ENCODE measurements around the gene C14orf180. TPM values are rescaled to one million over a fixed set of nuclear protein-coding genes. Genes with fewer than 3 reads are reported as not detected.

C14orf180 gene
- polyA plus RNA-seq, 1 experiment, result not detected

DNA sequence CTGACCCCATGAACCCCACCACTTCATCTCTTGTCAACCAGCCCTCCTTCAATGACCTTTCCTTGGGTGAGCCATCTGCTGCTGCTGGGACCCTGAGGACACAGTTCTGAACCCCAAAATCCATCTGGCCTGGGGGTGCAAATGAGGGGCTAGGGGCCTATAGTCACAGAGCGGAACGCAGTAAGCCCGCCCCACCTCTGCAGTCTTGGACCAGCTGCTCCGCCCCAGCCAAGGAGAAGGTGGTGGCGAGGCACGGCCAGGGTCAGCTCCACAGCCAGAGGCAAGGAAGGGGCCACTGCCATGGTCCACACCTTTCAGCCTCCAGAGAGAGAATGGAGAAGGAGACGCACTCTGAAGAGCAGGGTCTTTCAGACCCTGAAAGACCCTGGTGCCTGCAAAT is 19.9 kb downstream of the C14orf180 start:
- DNase-seq (ENCODE audit: low read depth, low spot score), result no peak
- peaks cover 6% of the 10 kb centered on the region for H3K27me3 ChIP-seq (ENCODE audit: control insufficient read depth, insufficient read depth, low read length)
- CTCF ChIA-PET, result no interaction called here
- POLR2A ChIA-PET, result no interaction called here
- TF ChIP-seq, protein P1, sequence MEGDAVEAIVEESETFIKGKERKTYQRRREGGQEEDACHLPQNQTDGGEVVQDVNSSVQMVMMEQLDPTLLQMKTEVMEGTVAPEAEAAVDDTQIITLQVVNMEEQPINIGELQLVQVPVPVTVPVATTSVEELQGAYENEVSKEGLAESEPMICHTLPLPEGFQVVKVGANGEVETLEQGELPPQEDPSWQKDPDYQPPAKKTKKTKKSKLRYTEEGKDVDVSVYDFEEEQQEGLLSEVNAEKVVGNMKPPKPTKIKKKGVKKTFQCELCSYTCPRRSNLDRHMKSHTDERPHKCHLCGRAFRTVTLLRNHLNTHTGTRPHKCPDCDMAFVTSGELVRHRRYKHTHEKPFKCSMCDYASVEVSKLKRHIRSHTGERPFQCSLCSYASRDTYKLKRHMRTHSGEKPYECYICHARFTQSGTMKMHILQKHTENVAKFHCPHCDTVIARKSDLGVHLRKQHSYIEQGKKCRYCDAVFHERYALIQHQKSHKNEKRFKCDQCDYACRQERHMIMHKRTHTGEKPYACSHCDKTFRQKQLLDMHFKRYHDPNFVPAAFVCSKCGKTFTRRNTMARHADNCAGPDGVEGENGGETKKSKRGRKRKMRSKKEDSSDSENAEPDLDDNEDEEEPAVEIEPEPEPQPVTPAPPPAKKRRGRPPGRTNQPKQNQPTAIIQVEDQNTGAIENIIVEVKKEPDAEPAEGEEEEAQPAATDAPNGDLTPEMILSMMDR (IDR thresholded peaks at IDR 0.05; ENCODE audit: low read depth, low read length), result no peak
- no peaks in the 10 kb centered on the region for H3K9me3 ChIP-seq (ENCODE audit: control insufficient read depth, insufficient read depth, low read length)
- H3K27ac ChIP-seq (ENCODE audit: low read depth, low read length), result no peak overlapping the region
- no peak overlapping the region for H3K4me3 ChIP-seq (ENCODE audit: low read depth, low read length)

DNA sequence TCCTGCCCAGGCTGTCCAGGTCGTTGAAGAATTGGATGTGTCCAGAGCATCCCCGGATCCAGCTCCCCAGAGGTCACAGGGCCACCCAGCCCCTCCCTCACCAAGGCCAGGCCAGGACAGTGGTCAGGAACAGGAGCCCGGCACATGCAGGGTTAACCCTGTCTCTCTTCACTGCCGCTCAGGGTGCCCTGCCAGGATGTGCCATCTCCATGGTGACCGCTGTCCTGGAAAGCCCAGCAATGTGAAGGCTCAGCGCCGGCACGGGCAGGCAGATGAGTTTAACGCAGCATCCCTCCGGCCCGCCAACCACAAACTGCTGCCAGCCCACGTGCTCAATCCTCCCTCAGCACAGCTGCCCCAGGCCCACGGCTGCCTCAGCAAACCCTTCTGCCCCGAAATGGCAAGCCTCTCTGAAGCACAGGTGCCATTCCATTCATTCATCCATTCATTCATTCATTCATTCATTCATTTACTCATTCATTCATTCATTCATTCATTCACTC is 20.6 kb downstream of the C14orf180 start:
- H3K27ac ChIP-seq (ENCODE audit: low read depth, low read length), result no peak overlapping the region
- CTCF ChIA-PET, result no interaction called here
- peaks cover 10% of the 10 kb centered on the region for H3K27me3 ChIP-seq (ENCODE audit: control insufficient read depth, insufficient read depth, low read length)
- H3K4me3 ChIP-seq (ENCODE audit: low read depth, low read length), result no peak overlapping the region
- H3K9me3 ChIP-seq (ENCODE audit: control insufficient read depth, insufficient read depth, low read length), result no peaks in the 10 kb centered on the region
- POLR2A ChIA-PET, result no interaction called here
- no peak for DNase-seq (ENCODE audit: low read depth, low spot score)
- TF ChIP-seq, protein P1 (IDR thresholded peaks at IDR 0.05; ENCODE audit: low read depth, low read length), result no peak

DNA sequence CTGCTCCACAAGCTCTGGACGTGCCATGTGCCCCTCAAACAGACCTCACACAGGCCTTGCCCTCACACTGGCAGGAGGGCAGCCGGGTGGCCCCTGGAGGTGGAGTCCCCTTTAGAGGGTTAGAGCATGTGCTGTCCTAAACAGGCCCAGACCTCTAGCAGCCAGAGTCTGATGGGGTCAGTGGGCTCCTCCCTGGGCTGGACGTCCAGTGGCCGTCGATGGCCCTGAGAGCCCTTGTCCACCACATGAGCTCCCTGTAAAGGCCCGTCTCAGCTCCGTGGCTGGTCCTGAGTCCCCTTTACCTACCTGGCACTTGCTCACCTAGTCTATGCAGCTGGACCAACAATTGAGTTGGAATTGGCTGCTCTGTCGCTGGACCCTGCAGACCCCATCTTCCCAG is 21.2 kb downstream of the C14orf180 start:
- POLR2A ChIA-PET, result no interaction called here
- peaks cover 16% of the 10 kb centered on the region for H3K27me3 ChIP-seq (ENCODE audit: control insufficient read depth, insufficient read depth, low read length)

DNA sequence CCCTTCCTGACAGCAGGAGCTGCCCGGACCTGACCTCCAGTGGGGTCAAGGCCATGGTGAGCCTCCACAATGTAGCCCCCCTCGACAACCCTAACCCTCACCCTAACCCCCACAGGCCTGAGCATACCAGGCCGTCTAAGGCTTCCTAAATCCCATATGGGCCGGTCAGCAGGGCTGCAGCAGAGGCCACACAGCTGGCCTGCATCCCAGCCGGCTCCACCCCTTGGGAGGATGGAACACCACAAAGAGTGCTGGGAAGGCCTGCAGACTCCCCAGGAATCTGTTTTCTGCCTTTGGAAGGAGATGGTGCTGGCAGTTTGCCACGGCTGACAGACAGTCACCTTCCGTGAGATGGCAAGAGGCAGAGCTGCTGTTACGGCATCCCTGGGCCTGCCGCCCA is 22.2 kb downstream of the C14orf180 start:
- ChIA-PET CTCF (no interaction called here), POLR2A (no interaction called here)
- TF ChIP-seq, protein P1 (IDR thresholded peaks at IDR 0.05; ENCODE audit: low read depth, low read length), result no peak
- H3K9me3 ChIP-seq (ENCODE audit: control insufficient read depth, insufficient read depth, low read length), result no peaks in the 10 kb centered on the region
- no peak for DNase-seq (ENCODE audit: low read depth, low spot score)
- no peak overlapping the region for H3K27ac ChIP-seq (ENCODE audit: low read depth, low read length)
- peaks cover 16% of the 10 kb centered on the region for H3K27me3 ChIP-seq (ENCODE audit: control insufficient read depth, insufficient read depth, low read length)
- H3K4me3 ChIP-seq (ENCODE audit: low read depth, low read length), result no peak overlapping the region

More for the DNA sequence above, 21.2 kb downstream of the C14orf180 start:
- CTCF ChIA-PET, result no interaction called here
- TF ChIP-seq, protein P1 (IDR thresholded peaks at IDR 0.05; ENCODE audit: low read depth, low read length), result no peak
- Histone ChIP-seq H3K4me3 (ENCODE audit: low read depth, low read length) (no peak overlapping the region), H3K27ac (ENCODE audit: low read depth, low read length) (no peak overlapping the region), H3K9me3 (ENCODE audit: control insufficient read depth, insufficient read depth, low read length) (no peaks in the 10 kb centered on the region)
- no peak for DNase-seq (ENCODE audit: low read depth, low spot score)

DNA sequence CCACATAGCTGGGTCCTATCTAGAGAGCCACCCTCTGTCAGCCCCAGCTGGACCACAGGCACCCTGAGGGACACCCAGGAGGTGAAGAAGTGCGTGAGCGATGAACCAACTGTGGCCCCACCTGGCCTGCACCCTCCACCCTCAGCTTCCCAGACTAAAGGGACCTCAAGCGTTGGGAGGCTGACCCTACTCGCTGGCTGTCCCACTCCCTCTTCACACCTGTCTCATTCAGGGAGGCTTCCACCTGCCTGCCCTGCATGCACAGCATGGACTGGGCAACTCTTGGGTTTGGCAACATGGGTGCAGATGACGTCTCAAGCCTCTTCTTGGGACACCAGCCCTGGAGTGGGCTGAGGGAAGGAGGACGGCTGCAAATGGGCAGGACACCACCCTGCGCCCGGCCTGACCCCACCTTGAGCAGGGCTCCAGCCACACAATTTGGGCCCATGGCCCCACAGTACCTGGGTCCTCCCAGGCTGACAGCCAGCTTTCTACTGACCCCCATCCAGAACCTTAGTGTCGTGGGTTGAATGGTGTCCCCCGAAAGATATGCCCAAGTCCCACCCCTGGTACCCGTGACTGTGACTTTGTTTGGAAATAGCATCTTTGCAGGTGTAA is 22.9 kb downstream of the C14orf180 start:
- Histone ChIP-seq H3K27ac (ENCODE audit: low read depth, low read length) (no peak overlapping the region), H3K27me3 (ENCODE audit: control insufficient read depth, insufficient read depth, low read length) (peaks cover 16% of the 10 kb centered on the region), H3K9me3 (ENCODE audit: control insufficient read depth, insufficient read depth, low read length) (no peaks in the 10 kb centered on the region), H3K4me3 (ENCODE audit: low read depth, low read length) (no peak overlapping the region)
- CTCF ChIA-PET, result no interaction called here
- DNase-seq (ENCODE audit: low read depth, low spot score), result no peak
- POLR2A ChIA-PET, result no interaction called here
- TF ChIP-seq, protein P1 (IDR thresholded peaks at IDR 0.05; ENCODE audit: low read depth, low read length), result no peak
